22Rv1 (cell line): ENCODE data around the gene RAB3IL1.

ENCODE experiments used
- CTCF ChIP-seq: fragments of 450-650 bp; IDR thresholded peaks from 2 replicates; pipeline ENCODE4 v1.5.1; 2017; ENCODE audit warnings: mild to moderate bottlenecking
- ZFX ChIP-seq: fragments of 450-650 bp; IDR thresholded peaks from 2 replicates; pipeline ENCODE4 v1.6.1; 2017; ENCODE audit warnings: antibody characterized with exemption, borderline replicate concordance

- TF ChIP-seq CTCF: no peak
- TF ChIP-seq ZFX: no peak
Measured at GRCh38 chr11:61904539-61905048, 12.8 kb downstream of the RAB3IL1 start.
